Body of pancreas (tissue), 4 donors: Measurements from ENCODE around the gene TMCC2. TPM values are rescaled to one million over a fixed set of nuclear protein-coding genes. Genes with fewer than 3 reads are reported as not detected.

Experiments
- ATAC-seq: fragments of 150-250 bp; one replicate; pipeline ENCODE4 v1.9.1; 2016
- DNase-seq, 4 donors: peaks; one replicate each; pipeline ENCODE4 v3.0.0-alpha.2; 2019
- H3K27ac ChIP-seq, 4 donors: fragments of 200-600 bp; sonication (generic); 1 replicate in 3 of 4; 2 replicates in 1 of 4; pipeline versions ENCODE4 v1.5.1 to v1.6.1; 2016 to 2019; ENCODE audit warnings: mild to moderate bottlenecking in 1 of 4, mixed read lengths in 1 of 4, moderate library complexity in 1 of 4
- H3K27me3 ChIP-seq, 2 donors: fragments of 200-600 bp; sonication (generic); one replicate each; pipeline ENCODE4 v1.6.0; 2016; ENCODE audit warnings: mild to moderate bottlenecking in 1 of 2
- H3K36me3 ChIP-seq, 2 donors: fragments of 200-600 bp; sonication (generic); replicated peaks in 1 of 2; 2 replicates each; pipeline ENCODE4 v1.5.1; 2016; ENCODE audit warnings: low read depth in 2 of 2; ENCODE audit not compliant: insufficient read depth in 1 of 2
- H3K4me1 ChIP-seq: fragments of 200-600 bp; sonication (generic); one replicate; pipeline ENCODE4 v1.6.0; 2016
- H3K4me3 ChIP-seq, 2 donors: fragments of 200-600 bp; sonication (generic); 1 replicate in 1 of 2; 2 replicates in 1 of 2; pipeline ENCODE4 v1.5.1; 2016 to 2019
- H3K9me3 ChIP-seq, 3 donors: fragments of 200-600 bp; sonication (generic); 1 replicate in 2 of 3; 2 replicates in 1 of 3; pipeline ENCODE4 v1.5.1; 2016
- CTCF ChIP-seq, 7 experiments: fragments of 450-650 bp in 4 of 7; fragments of 200-600 bp in 3 of 7; sonication (generic) in 3 of 7; IDR thresholded peaks; one replicate each; pipeline ENCODE4 v1.5.1; 2016 to 2019; ENCODE audit warnings: antibody characterized with exemption in 7 of 7
- POLR2A ChIP-seq, 3 donors: fragments of 450-650 bp; IDR thresholded peaks; one replicate each; pipeline ENCODE4 v1.6.1; 2016; ENCODE audit warnings: antibody characterized with exemption in 3 of 3, mild to moderate bottlenecking in 2 of 3
- WGBS, 2 donors: methylation state at CpG; one replicate each; pipeline ENCODE4 v1.1.5; 2017; 5-methylcytosine and 5-hydroxymethylcytosine counted together
- intact Hi-C: fragments of 100-400 bp; cut with DNase I; formaldehyde crosslinking; loops from one replicate; pipeline ENCODE4 v1.15.1; 2023
- total RNA-seq, 2 donors: library from RNA; depleted of rRNA; stranded (reverse); fragments of >200 nt; gene quantifications; one replicate each; pipeline ENCODE4 v1.1.0, GENCODE V29; 2016

Gene TMCC2
- total RNA-seq, 2 donors from 2014 or later = 1.3 to 1.6 TPM

- TF ChIP-seq CTCF (IDR thresholded peaks at IDR 0.05) = no peak
- no peak for TF ChIP-seq POLR2A (IDR thresholded peaks at IDR 0.05)
- Histone ChIP-seq H3K36me3 (no peaks in the 10 kb centered on the region), H3K4me3 (no peak overlapping the region), H3K9me3 (no peaks in the 10 kb centered on the region), H3K27ac (peak overlapping the region in 3 of 4 donors; percentile 31 to 75 (median 53)), H3K27me3 (no peaks in the 10 kb centered on the region), H3K4me1 (peaks cover 48% of the 10 kb centered on the region)
- ATAC-seq = peak; percentile 93
- 29 to 32% methylated on average over 9 of the region's 9 CpGs for WGBS, 2 donors
- intact Hi-C loops = no loop called here
- DNase-seq = peak; percentile 37 to 71 (median 52)
Observed at GRCh38 chr1:205190845-205191577, 36.7 kb upstream of the TMCC2 start.

- Histone ChIP-seq H3K27ac (peak overlapping the region in 3 of 4 donors; percentile 31 to 75 (median 53)), H3K36me3 (no peaks in the 10 kb centered on the region), H3K27me3 (no peaks in the 10 kb centered on the region), H3K4me3 (no peak overlapping the region), H3K4me1 (peaks cover 48% of the 10 kb centered on the region), H3K9me3 (no peaks in the 10 kb centered on the region)
- no peak for TF ChIP-seq POLR2A (IDR thresholded peaks at IDR 0.05)
- no peak for TF ChIP-seq CTCF (IDR thresholded peaks at IDR 0.05)
- 20 to 21% methylated on average over 2 of the region's 2 CpGs for WGBS, 2 donors
- intact Hi-C loops = no loop called here
- DNase-seq (no peak), ATAC-seq (peak; percentile 34)
Observed at GRCh38 chr1:205191622-205192021, 36.1 kb upstream of the TMCC2 start.

GRCh38 chr1:205192287-205192686 lies 35.5 kb upstream of the TMCC2 start:
- no peak for DNase-seq
- intact Hi-C loops = no loop called here
- TF ChIP-seq POLR2A (IDR thresholded peaks at IDR 0.05) = no peak
- no peak for TF ChIP-seq CTCF (IDR thresholded peaks at IDR 0.05)
- H3K4me3 ChIP-seq = no peak overlapping the region
- no peaks in the 10 kb centered on the region for H3K27me3 ChIP-seq
- ATAC-seq = no peak
- H3K4me1 ChIP-seq = peaks cover 48% of the 10 kb centered on the region
- H3K36me3 ChIP-seq = no peaks in the 10 kb centered on the region
- WGBS, 2 donors = 85 to 87% methylated on average over 8 of the region's 8 CpGs
- H3K27ac ChIP-seq = peak overlapping the region in 2 of 4 donors; percentile 31 to 75
- no peaks in the 10 kb centered on the region for H3K9me3 ChIP-seq

GRCh38 chr1:205199090-205199930 lies 28.4 kb upstream of the TMCC2 start:
- TF ChIP-seq POLR2A (IDR thresholded peaks at IDR 0.05) = no peak
- H3K27ac ChIP-seq = no peak overlapping the region
- ATAC-seq (no peak), DNase-seq (no peak)
- no peaks in the 10 kb centered on the region for H3K9me3 ChIP-seq
- H3K36me3 ChIP-seq = no peaks in the 10 kb centered on the region
- H3K27me3 ChIP-seq = no peaks in the 10 kb centered on the region
- WGBS, 2 donors = 73 to 80% methylated on average over 8 to 9 of the region's 9 CpGs
- no peak overlapping the region for H3K4me3 ChIP-seq
- no peaks in the 10 kb centered on the region for H3K4me1 ChIP-seq
- intact Hi-C loops = no loop called here

GRCh38 chr1:205199931-205200299 lies 27.8 kb upstream of the TMCC2 start:
- no peaks in the 10 kb centered on the region for H3K36me3 ChIP-seq
- no peak for ATAC-seq
- TF ChIP-seq CTCF (IDR thresholded peaks at IDR 0.05) = no peak
- no peak for TF ChIP-seq POLR2A (IDR thresholded peaks at IDR 0.05)
- H3K4me1 ChIP-seq = no peaks in the 10 kb centered on the region
- no peaks in the 10 kb centered on the region for H3K9me3 ChIP-seq
- H3K27me3 ChIP-seq = no peaks in the 10 kb centered on the region
- WGBS, 2 donors = 91 to 93% methylated on average over 7 of the region's 7 CpGs
- no peak overlapping the region for H3K27ac ChIP-seq
- DNase-seq = no peak
- no peak overlapping the region for H3K4me3 ChIP-seq
- intact Hi-C loops = no loop called here
